Neural progenitor cell (in vitro differentiated cells): ENCODE data around the gene RFFL.

Experiments
- CTCF ChIP-seq: fragments of 200-600 bp; sonication (generic); IDR thresholded peaks from 2 replicates; pipeline ENCODE4 v1.5.1; 2017; ENCODE audit warnings: antibody characterized with exemption, mild to moderate bottlenecking
- EZH2 ChIP-seq: fragments of 200-600 bp; sonication (generic); IDR thresholded peaks from 2 replicates; pipeline ENCODE4 v1.6.1; 2017; ENCODE audit warnings: antibody characterized with exemption, mild to moderate bottlenecking, moderate library complexity
- EZH2phosphoT487 ChIP-seq: fragments of 200-600 bp; sonication (generic); IDR thresholded peaks from 2 replicates; pipeline ENCODE4 v1.6.1; 2017; ENCODE audit warnings: antibody characterized with exemption

- TF ChIP-seq CTCF (no peak), EZH2phosphoT487 (no peak), EZH2 (no peak)
Observed at GRCh38 chr17:35041390-35041789, 22.1 kb downstream of the RFFL start.
